ENCODE results near the gene VPS36.
"Not testable (repeated sequence)": the region's sequence is repeated elsewhere in the genome, so short reads cannot be mapped to it uniquely, and the experiment has no call there.

DNA sequence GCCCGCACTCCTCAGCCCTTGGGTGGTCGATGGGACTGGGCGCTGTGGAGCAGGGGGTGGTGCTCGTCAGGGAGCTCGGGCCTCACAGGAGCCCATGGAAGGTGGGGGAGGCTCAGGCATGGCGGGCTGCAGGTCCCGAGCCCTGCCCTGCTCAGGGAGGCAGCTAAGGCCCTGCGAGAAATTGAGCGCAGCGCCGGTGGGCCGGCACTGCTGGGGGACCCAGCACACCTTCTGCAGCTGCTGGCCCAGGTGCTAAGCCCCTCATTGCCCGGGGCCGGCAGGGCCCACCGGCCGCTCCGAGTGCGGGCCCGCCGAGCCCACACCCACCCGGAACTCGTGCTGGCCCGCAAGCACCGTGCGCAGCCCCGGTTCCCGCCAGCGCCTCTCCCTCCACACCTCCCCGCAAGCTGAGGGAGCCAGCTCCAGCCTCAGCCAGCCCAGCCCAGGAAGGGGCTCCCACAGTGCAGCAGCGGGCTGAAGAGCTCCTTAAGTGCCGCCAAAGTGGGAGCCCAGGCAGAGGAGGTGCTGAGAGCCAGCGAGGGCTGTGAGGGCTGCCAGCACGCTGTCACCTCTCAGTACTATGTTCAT is 42.3 kb downstream of the VPS36 start:
- TF ChIP-seq, protein P1, sequence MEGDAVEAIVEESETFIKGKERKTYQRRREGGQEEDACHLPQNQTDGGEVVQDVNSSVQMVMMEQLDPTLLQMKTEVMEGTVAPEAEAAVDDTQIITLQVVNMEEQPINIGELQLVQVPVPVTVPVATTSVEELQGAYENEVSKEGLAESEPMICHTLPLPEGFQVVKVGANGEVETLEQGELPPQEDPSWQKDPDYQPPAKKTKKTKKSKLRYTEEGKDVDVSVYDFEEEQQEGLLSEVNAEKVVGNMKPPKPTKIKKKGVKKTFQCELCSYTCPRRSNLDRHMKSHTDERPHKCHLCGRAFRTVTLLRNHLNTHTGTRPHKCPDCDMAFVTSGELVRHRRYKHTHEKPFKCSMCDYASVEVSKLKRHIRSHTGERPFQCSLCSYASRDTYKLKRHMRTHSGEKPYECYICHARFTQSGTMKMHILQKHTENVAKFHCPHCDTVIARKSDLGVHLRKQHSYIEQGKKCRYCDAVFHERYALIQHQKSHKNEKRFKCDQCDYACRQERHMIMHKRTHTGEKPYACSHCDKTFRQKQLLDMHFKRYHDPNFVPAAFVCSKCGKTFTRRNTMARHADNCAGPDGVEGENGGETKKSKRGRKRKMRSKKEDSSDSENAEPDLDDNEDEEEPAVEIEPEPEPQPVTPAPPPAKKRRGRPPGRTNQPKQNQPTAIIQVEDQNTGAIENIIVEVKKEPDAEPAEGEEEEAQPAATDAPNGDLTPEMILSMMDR (IDR thresholded peaks at IDR 0.05): not testable (repeated sequence)
- TF ChIP-seq ZFX (IDR thresholded peaks at IDR 0.05; ENCODE audit: borderline replicate concordance): not testable (repeated sequence)

Measured in 22Rv1 (cell line).